Measurements from ENCODE around the gene CERS4.

- TF ChIP-seq POLR2A (IDR thresholded peaks at IDR 0.05) (no peak), CTCF (IDR thresholded peaks at IDR 0.05 in 4 of 5, conservative IDR thresholded peaks at IDR 0.05 in 1 of 5) (no peak)
These were observed 12.8 kb upstream of the CERS4 start for GRCh38 chr19:8196271-8196927.

Data from gastrocnemius medialis (tissue), 4 donors.